Measurements from ENCODE around the gene GIGYF1.
"Not testable (repeated sequence)": the region's sequence is repeated elsewhere in the genome, so short reads cannot be mapped to it uniquely, and the experiment has no call there.

GIGYF1 gene

DNA sequence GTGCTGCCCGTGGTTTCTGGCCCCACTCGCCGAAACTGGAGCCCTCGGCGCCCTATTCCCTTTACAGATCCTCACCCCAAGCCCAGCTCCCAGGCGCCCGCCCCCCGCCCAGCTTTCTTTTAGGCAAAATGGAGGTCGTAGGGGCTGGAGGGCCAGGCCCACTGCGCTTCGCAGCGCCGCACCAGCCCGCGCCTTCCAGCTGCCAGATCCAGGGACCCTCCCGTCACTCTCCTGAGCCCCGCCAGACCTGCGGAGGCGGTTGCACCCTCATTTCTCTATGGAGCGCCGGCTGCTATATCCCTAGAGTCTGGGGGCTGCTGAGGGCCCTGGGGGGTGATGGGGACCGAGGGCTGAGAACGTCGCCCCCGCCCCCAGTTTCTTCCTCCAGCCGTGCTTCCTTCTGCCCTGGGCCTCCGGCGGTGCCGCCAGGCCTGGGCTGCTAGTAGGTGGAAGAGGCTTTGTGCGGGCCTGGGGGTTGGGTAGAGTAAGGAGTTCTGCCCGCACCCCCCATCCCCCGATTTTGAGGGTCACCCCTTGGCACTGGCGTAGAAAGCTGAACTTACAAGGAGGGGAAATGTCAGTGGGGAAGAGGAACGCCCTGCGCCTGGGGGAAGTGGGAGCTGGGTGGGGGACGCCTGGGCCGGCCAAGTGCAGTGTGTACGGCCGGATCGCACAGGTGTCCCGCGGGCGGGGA is 19.5 kb downstream of the GIGYF1 start:
- POLR2A ChIA-PET = interaction anchor here (0.6 kb wide), 2 partner anchors 568 to 1266 kb away, joined by 5 to 12 read pairs; partner anchors contain the start of gene BUD31
- CTCF ChIA-PET = interaction anchor here (0.6 to 1.8 kb wide), 4 partner anchors 18 to 267 kb away, joined by 3 to 10 read pairs (median 6); partner anchors contain the start of genes POP7 and SLC12A9

GRCh38 chr7:100673942-100674410 is 20.1 kb downstream of the GIGYF1 start:
- TF ChIP-seq, protein P1, sequence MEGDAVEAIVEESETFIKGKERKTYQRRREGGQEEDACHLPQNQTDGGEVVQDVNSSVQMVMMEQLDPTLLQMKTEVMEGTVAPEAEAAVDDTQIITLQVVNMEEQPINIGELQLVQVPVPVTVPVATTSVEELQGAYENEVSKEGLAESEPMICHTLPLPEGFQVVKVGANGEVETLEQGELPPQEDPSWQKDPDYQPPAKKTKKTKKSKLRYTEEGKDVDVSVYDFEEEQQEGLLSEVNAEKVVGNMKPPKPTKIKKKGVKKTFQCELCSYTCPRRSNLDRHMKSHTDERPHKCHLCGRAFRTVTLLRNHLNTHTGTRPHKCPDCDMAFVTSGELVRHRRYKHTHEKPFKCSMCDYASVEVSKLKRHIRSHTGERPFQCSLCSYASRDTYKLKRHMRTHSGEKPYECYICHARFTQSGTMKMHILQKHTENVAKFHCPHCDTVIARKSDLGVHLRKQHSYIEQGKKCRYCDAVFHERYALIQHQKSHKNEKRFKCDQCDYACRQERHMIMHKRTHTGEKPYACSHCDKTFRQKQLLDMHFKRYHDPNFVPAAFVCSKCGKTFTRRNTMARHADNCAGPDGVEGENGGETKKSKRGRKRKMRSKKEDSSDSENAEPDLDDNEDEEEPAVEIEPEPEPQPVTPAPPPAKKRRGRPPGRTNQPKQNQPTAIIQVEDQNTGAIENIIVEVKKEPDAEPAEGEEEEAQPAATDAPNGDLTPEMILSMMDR (IDR thresholded peaks at IDR 0.05; ENCODE audit: control extremely low read depth, extremely low read depth, low read depth, missing control alignments) = no peak
- POLR2A ChIA-PET = no interaction called here
- CTCF ChIA-PET = interaction anchor here (1.1 to 1.8 kb wide), 3 partner anchors 18 to 178 kb away, joined by 3 to 10 read pairs (median 9); partner anchors contain the start of genes POP7 and SLC12A9

More for the DNA sequence above, 19.5 kb downstream of the GIGYF1 start:
- no peak for DNase-seq (ENCODE audit: extremely low spot score)
- TF ChIP-seq, protein P1 (IDR thresholded peaks at IDR 0.05; ENCODE audit: control extremely low read depth, extremely low read depth, low read depth, missing control alignments) = no peak

GRCh38 chr7:100673302-100673941 is 20.6 kb downstream of the GIGYF1 start, which contains the start of gene GNB2:
Gene GNB2, plus strand, starts transcription at chr7:100673740. Its CDS starts 2,526 bp downstream, at chr7:100676266.
- CTCF ChIA-PET = interaction anchor here (0.6 to 1.5 kb wide), 5 partner anchors 17 to 110 kb away, joined by 3 to 5 read pairs (median 3); no protein-coding TSS in a partner anchor
- peak; percentile 97 for DNase-seq (ENCODE audit: extremely low spot score)
- POLR2A ChIA-PET = interaction anchor here (0.5 to 1.0 kb wide), 2 partner anchors 9 to 87 kb away, joined by 3 read pairs; partner anchors contain the start of gene FBXO24
- TF ChIP-seq, protein P1 (IDR thresholded peaks at IDR 0.05; ENCODE audit: control extremely low read depth, extremely low read depth, low read depth, missing control alignments) = no peak

More at GRCh38 chr7:100673942-100674410, 20.1 kb downstream of the GIGYF1 start:
- no peak for DNase-seq (ENCODE audit: extremely low spot score)

- ChIA-PET POLR2A (interaction anchor here (0.7 kb wide), 1 partner anchor 1362 kb away, joined by 3 read pairs; no protein-coding TSS in a partner anchor), CTCF (interaction anchor here (1.5 to 1.7 kb wide), 2 partner anchors 34 to 42 kb away, joined by 4 to 5 read pairs; partner anchors contain the start of gene POP7)
- TF ChIP-seq, protein P1 (IDR thresholded peaks at IDR 0.05; ENCODE audit: control extremely low read depth, extremely low read depth, low read depth, missing control alignments) = no peak
- no peak for DNase-seq (ENCODE audit: extremely low spot score)
Observed at GRCh38 chr7:100671353-100672327, 22.4 kb downstream of the GIGYF1 start.

- TF ChIP-seq, protein P1 (IDR thresholded peaks at IDR 0.05; ENCODE audit: control extremely low read depth, extremely low read depth, low read depth, missing control alignments) = no peak
- no peak for DNase-seq (ENCODE audit: extremely low spot score)
- ChIA-PET POLR2A (no interaction called here), CTCF (interaction anchor here (1.6 to 1.7 kb wide), 2 partner anchors 36 kb away, joined by 4 to 5 read pairs; partner anchors contain the start of gene POP7)
Observed at GRCh38 chr7:100670074-100670473, 24.0 kb downstream of the GIGYF1 start.

- DNase-seq (ENCODE audit: extremely low spot score); POLR2A ChIA-PET: not testable (repeated sequence)
- CTCF ChIA-PET = interaction anchor here (1.6 kb wide), 1 partner anchor 35 kb away, joined by 5 read pairs; no protein-coding TSS in a partner anchor
Observed at GRCh38 chr7:100669106-100669505, 24.9 kb downstream of the GIGYF1 start.
